Activated naive CD8-positive, alpha-beta T cell treated with anti-CD3 and anti-CD28 coated beads, Interleukin-2, amount 10 ng/mL, durations not matched to agents 7 days and 5 days (primary cell): ENCODE results near the gene GADD45GIP1. TPM values are rescaled to one million over a fixed set of nuclear protein-coding genes. Genes with fewer than 3 reads are reported as not detected.

Experiments
- ATAC-seq: fragments of 150-1000 bp; cut with Tn5 transposase; one replicate; pipeline ENCODE4 v1.10.0; 2021; ENCODE audit warnings: low read depth, moderate library complexity
- POLR2A ChIA-PET: fragments of 350-600 bp; sonication (Branson Sonifier 250); formaldehyde crosslinking; loops from one replicate; lab custom pipeline; 2021; ENCODE audit warnings: antibody characterized with exemption; lab: Charles Lee
- DNase-seq: peaks from one replicate; pipeline ENCODE4 v3.0.0; 2021
- H3K27ac Mint-ChIP-seq: one replicate; pipeline ENCODE4 v1.8.0; 2022; ENCODE audit warnings: mild to moderate bottlenecking, mixed read lengths
- H3K27me3 Mint-ChIP-seq: one replicate; pipeline ENCODE4 v1.8.0; 2022; ENCODE audit warnings: mild to moderate bottlenecking, moderate library complexity, mixed read lengths
- H3K36me3 Mint-ChIP-seq: one replicate; pipeline ENCODE4 v1.8.0; 2021; ENCODE audit warnings: mild to moderate bottlenecking, mixed read lengths
- H3K4me1 Mint-ChIP-seq: one replicate; pipeline ENCODE4 v1.8.0; 2021; ENCODE audit warnings: mixed read lengths
- H3K4me3 Mint-ChIP-seq: one replicate; pipeline ENCODE4 v1.8.0; 2022; ENCODE audit warnings: mild to moderate bottlenecking, moderate library complexity, mixed read lengths
- H3K9me3 Mint-ChIP-seq: one replicate; pipeline ENCODE4 v1.8.0; 2021; ENCODE audit warnings: mixed read lengths
- total RNA-seq, 2 experiments: library from RNA; stranded (reverse); gene quantifications; one replicate each; pipeline ENCODE4 v1.2.3, GENCODE V29; 2021

GADD45GIP1 gene
- total RNA-seq = 10 to 100 TPM; 18.4 to 19.4 TPM

DNA sequence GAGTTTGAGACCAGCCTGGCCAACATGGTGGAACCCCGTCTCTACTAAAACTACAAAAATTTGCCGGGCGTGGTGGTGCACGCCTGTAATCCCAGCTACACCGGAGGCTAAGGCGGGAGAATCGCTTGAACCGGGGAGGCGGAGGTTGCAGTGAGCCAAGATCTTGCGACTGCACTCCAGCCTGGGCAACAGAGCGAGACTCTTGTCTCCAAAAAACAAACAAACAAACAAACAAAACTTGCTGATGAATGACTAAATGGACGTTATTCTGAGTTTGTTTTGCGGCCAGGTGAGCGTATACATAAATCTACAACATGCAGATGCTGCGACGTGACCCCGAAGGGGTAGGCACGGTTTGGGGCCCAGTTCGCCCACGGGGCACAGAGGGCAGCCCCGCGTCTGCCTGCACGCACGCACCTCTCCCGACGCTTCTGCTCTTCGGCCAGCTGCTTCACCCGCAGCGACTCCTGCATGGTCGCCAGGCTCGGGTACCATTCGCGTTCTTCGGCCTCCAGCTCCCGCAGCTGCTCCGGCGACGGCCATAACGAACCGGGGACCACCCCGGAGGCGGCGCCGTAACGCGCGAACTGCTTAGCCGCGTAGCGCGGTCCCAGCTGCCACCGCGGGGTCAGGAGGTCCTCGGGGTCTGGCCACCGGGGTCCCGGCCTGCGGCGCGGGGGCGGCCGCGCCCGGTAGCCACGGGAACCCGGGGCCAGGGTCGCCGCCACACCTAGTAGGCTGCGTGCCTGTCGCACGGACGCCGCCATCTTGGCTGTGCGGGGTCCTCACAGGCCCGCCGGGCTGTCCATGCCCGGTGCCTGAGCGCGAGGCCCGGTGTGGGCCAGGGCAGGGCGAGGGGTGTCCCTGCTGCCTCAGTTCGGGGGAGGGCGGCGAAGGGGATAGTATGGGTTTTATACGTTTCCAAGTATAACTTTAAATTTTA lies at the start of gene GADD45GIP1:
Gene GADD45GIP1 (minus strand): TSS at position 778 of the 943 bp plus-strand sequence. CDS start 11 bp downstream, at position 767.
- Mint-ChIP-seq H3K27me3 (no peaks in the 10 kb centered on the region), H3K27ac (peak within 1 kb of the TSS; percentile 97), H3K4me3 (peak within 1 kb of the TSS; percentile 95), H3K9me3 (no peaks in the 10 kb centered on the region), H3K36me3 (peaks cover 5% of the 10 kb centered on the region), H3K4me1 (peaks cover 18% of the 10 kb centered on the region)
- ATAC-seq (peak; percentile 95), DNase-seq (peak; percentile 88)
- POLR2A ChIA-PET = interaction anchor here (0.6 to 2.9 kb wide), 5 partner anchors 10 to 173 kb away, joined by 3 to 10 read pairs (median 3); partner anchors contain the start of gene RAD23A

DNA sequence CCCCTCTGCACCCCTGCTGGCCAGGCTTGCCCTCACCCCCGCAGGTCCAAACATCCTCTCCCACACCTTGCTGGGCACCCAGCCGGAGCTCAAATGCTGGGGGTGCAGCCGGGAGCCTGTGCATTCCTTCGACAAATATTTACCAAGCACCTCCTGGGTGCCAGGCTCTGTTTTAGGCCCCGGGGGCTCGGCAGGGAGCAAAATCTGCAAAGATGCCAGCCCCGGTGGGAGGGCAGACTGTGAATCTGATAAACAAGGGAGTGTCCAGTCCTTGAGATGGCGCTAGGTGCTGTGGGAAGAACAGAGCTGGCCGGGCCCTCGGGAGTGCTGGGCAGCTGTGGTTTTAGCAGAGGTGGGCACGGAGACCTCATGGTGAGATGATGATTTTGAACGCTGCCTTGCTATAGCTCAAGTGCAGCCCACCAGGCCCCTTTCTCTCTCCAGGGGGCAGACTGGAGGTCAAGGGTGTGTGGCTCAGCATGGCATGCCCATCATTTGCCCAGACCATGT lies 48.9 kb upstream of the GADD45GIP1 start:
- Mint-ChIP-seq H3K36me3 (no peaks in the 10 kb centered on the region), H3K4me1 (no peaks in the 10 kb centered on the region), H3K4me3 (no peak overlapping the region), H3K27ac (no peak overlapping the region), H3K27me3 (peaks cover 11% of the 10 kb centered on the region), H3K9me3 (no peaks in the 10 kb centered on the region)
- no peak for DNase-seq
- POLR2A ChIA-PET = no interaction called here
- ATAC-seq = no peak

DNA sequence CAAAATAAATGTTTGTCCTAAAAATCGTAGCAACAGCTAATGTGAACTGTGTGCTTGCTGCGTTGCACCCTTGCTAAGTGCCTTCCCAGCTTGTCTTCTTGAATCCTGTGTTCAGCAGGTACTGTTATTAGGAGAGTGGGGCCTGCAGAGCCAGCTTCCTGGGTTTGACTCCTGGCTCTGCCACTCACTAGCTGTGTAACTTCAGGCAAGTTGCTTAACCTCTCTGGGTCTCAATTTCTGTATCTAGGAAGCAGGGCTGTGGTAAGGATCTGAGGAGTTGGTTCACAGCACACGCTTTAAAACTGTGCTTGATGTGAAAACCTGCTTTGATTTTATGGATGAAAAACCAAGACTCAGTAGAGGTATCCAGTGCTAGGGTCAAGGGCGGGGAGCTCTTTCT lies 48.2 kb upstream of the GADD45GIP1 start:
- ATAC-seq (no peak), DNase-seq (no peak)
- Mint-ChIP-seq H3K4me1 (no peaks in the 10 kb centered on the region), H3K4me3 (no peak overlapping the region), H3K36me3 (no peaks in the 10 kb centered on the region), H3K9me3 (no peaks in the 10 kb centered on the region), H3K27me3 (peaks cover 5% of the 10 kb centered on the region), H3K27ac (no peak overlapping the region)
- POLR2A ChIA-PET = interaction anchor here (0.7 kb wide), 1 partner anchor 977 kb away, joined by 4 read pairs; no protein-coding TSS in a partner anchor

GRCh38 chr19:13004273-13004672 lies 47.2 kb upstream of the GADD45GIP1 start:
- POLR2A ChIA-PET = no interaction called here
- H3K27ac Mint-ChIP-seq = no peak overlapping the region
- ATAC-seq (no peak), DNase-seq (no peak)
- H3K4me1 Mint-ChIP-seq = no peaks in the 10 kb centered on the region
- H3K4me3 Mint-ChIP-seq = no peak overlapping the region
- no peaks in the 10 kb centered on the region for H3K36me3 Mint-ChIP-seq
- H3K27me3 Mint-ChIP-seq = peaks cover 4% of the 10 kb centered on the region
- no peaks in the 10 kb centered on the region for H3K9me3 Mint-ChIP-seq

GRCh38 chr19:13003081-13003480 lies 46.1 kb upstream of the GADD45GIP1 start:
- peaks cover 2% of the 10 kb centered on the region for H3K27me3 Mint-ChIP-seq
- H3K4me3 Mint-ChIP-seq = no peak overlapping the region
- H3K27ac Mint-ChIP-seq = no peak overlapping the region
- no peak for ATAC-seq
- no peaks in the 10 kb centered on the region for H3K4me1 Mint-ChIP-seq
- no peak for DNase-seq
- no peaks in the 10 kb centered on the region for H3K9me3 Mint-ChIP-seq
- H3K36me3 Mint-ChIP-seq = no peaks in the 10 kb centered on the region
- POLR2A ChIA-PET = no interaction called here

DNA sequence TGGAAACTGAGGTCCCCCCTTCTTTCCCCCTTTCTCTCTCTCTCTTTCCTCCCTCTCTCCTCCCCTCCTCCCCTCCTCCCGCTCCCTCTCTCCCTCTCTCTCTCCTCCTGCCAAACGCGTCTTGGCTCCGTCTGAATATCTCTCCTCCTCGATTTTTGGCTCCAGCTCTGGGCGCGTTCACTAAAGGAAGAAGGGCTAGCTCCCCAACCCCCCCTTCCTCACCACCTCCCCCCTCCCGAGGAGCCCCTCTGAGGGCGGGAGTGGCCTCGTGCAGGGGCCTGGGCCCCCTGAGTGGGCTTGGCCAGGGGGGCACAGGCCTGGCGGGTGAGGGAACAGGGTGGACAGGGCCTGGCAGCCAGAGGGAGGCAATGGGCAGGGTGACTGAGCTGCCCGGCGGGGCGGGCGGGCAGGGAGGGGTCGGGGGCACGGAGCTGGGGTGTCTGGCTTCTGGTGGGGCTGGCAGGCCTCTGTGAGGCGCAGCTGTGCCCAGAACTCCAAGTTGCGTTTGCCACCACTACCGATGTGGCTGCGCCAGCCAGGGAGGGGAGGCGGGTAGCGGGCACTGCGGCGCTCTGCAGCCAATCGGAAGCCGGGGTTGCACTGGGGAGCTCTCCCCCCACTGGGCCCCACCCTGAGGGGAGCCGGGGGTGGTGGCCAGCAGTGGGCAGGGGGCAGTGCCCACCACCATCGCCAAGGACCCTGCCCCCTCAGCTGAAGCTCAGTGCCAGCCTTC lies 45.3 kb upstream of the GADD45GIP1 start:
- DNase-seq (no peak), ATAC-seq (no peak)
- no peaks in the 10 kb centered on the region for H3K9me3 Mint-ChIP-seq
- H3K36me3 Mint-ChIP-seq = no peaks in the 10 kb centered on the region
- no peak overlapping the region for H3K4me3 Mint-ChIP-seq
- H3K4me1 Mint-ChIP-seq = no peaks in the 10 kb centered on the region
- POLR2A ChIA-PET = no interaction called here
- peaks cover 4% of the 10 kb centered on the region for H3K27me3 Mint-ChIP-seq
- no peak overlapping the region for H3K27ac Mint-ChIP-seq

DNA sequence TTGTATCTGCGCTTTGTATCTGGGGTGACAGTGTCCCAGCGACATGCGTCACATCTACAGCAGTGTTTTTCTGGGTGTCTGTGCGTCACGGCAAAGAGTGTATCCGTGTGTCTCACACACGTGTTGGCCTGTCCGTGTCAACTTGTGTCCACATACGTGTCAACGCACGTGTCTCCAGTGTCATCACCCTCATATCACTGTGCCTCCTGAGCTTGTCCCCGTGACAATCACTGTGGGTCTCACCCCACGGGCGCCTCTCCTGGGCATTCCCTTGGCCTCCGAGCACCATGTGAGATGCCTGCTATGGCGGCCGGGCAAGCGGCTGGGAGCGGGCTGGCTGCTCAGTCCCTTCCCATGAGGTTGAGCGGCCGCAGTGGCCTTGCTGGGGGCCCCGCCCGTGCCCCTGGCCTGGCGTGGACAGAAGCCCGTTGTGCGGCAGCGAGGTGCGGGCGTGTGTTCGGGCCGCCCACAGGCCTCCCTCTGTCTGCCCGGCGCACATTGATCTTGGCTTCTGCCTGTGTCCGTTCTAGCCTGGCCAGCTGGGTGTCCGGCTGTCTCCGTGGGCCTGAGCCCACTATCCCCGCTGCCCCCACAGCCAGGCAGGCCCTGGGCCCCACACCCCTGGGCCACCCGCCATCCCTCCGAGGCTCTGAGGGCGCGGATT lies 44.6 kb upstream of the GADD45GIP1 start:
- Mint-ChIP-seq H3K36me3 (no peaks in the 10 kb centered on the region), H3K27ac (no peak overlapping the region), H3K9me3 (no peaks in the 10 kb centered on the region), H3K4me3 (no peak overlapping the region), H3K27me3 (peaks cover 10% of the 10 kb centered on the region), H3K4me1 (no peaks in the 10 kb centered on the region)
- POLR2A ChIA-PET = no interaction called here
- DNase-seq (no peak), ATAC-seq (no peak)

GRCh38 chr19:13001166-13001501 lies 44.1 kb upstream of the GADD45GIP1 start:
- Mint-ChIP-seq H3K27ac (no peak overlapping the region), H3K36me3 (no peaks in the 10 kb centered on the region), H3K4me1 (no peaks in the 10 kb centered on the region), H3K4me3 (no peak overlapping the region), H3K9me3 (no peaks in the 10 kb centered on the region), H3K27me3 (peaks cover 10% of the 10 kb centered on the region)
- ATAC-seq (no peak), DNase-seq (no peak)
- POLR2A ChIA-PET = no interaction called here

- Mint-ChIP-seq H3K4me3 (no peak overlapping the region), H3K27ac (no peak overlapping the region), H3K27me3 (peaks cover 29% of the 10 kb centered on the region), H3K36me3 (no peaks in the 10 kb centered on the region), H3K9me3 (no peaks in the 10 kb centered on the region), H3K4me1 (peaks cover 5% of the 10 kb centered on the region)
- DNase-seq (no peak), ATAC-seq (no peak)
- POLR2A ChIA-PET = no interaction called here
Observed at GRCh38 chr19:12997967-12998940, 41.2 kb upstream of the GADD45GIP1 start.

- Mint-ChIP-seq H3K27ac (no peak overlapping the region), H3K9me3 (no peaks in the 10 kb centered on the region), H3K27me3 (peaks cover 32% of the 10 kb centered on the region), H3K4me3 (no peak overlapping the region), H3K36me3 (no peaks in the 10 kb centered on the region), H3K4me1 (peaks cover 5% of the 10 kb centered on the region)
- ATAC-seq (no peak), DNase-seq (no peak)
- POLR2A ChIA-PET = no interaction called here
Observed at GRCh38 chr19:12997179-12997966, 40.4 kb upstream of the GADD45GIP1 start.

DNA sequence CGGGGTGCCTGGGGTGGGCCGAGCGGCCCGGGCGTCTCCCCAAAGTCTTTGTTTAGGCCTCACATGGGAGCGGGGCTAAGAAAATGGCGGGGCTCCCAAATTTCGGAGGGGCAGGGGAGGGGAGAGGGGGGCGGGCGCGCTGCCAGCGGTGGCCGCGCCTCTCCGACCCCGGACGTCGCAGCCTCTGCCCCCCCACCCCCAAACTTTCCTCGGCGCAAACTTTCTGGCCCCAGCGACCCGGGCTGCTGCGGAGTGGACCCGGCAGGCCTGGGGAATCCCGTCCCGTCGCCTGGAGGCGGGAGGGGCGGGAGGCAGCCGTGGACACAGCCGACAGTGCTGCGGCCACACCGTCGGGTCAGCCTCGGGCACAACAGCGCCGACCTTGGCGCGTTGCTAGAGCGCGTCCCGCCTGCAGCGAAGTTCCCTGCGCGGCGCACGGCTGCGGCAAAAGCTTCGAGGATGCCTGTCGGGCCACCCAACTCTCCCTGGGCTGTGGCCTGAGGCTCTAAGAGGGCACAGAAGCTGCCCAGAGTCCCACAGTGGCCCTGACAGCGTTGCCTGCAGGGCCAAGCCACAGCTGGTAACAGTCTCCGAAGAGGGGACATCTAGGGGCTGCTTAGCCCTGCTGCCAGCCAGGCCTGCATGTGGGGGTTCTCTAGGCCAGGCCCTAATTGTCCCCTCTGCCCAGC lies 39.5 kb upstream of the GADD45GIP1 start:
- Mint-ChIP-seq H3K27me3 (peaks cover 32% of the 10 kb centered on the region), H3K9me3 (no peaks in the 10 kb centered on the region), H3K36me3 (no peaks in the 10 kb centered on the region), H3K4me3 (peak overlapping the region; percentile 13), H3K27ac (no peak overlapping the region), H3K4me1 (peaks cover 5% of the 10 kb centered on the region)
- POLR2A ChIA-PET = no interaction called here
- DNase-seq = no peak
- ATAC-seq = no peak
